Stimulated activated naive CD4-positive, alpha-beta T cell (primary cell): ENCODE data around the gene ODR4.
"Not testable (repeated sequence)": the region's sequence is repeated elsewhere in the genome, so short reads cannot be mapped to it uniquely, and the experiment has no call there.

Experiments used
- DNase-seq, 6 experiments: peaks; one replicate each; lab custom pipeline; 2025; lab: John Stamatoyannopoulos, UW

Gene ODR4

GRCh38 chr1:186375152-186375928 is at the start of gene ODR4, which contains the start of gene TPR:
TSS of gene ODR4 (plus strand) at chr1:186375838. CDS start at chr1:186379786, 3,948 bp downstream.
TSS of gene TPR (minus strand) at chr1:186375253. CDS start at chr1:186375028, 225 bp downstream.
- DNase-seq: peak; percentile 96 to 100 (median 98)

GRCh38 chr1:186326009-186326408 is 49.6 kb upstream of the ODR4 start:
- DNase-seq: no peak

GRCh38 chr1:186327331-186327730 is 48.3 kb upstream of the ODR4 start:
- DNase-seq: no peak

- DNase-seq: no peak
Measured at GRCh38 chr1:186330758-186331157, 44.9 kb upstream of the ODR4 start.

- DNase-seq: no peak
Measured at GRCh38 chr1:186337554-186337953, 38.1 kb upstream of the ODR4 start.

- DNase-seq: no peak
Measured at GRCh38 chr1:186340772-186341171, 34.9 kb upstream of the ODR4 start.

GRCh38 chr1:186347837-186348691 is 27.6 kb upstream of the ODR4 start:
- not testable (repeated sequence) for DNase-seq

GRCh38 chr1:186374303-186375151 is 1.1 kb upstream of the ODR4 start:
- DNase-seq: peak in 2 of 6 experiments; percentile 5 to 41

- no peak for DNase-seq
Measured at GRCh38 chr1:186375929-186376319, 286 bp downstream of the ODR4 start.

GRCh38 chr1:186386725-186387383 is 11.2 kb downstream of the ODR4 start:
- no peak for DNase-seq

GRCh38 chr1:186390925-186391324 is 15.3 kb downstream of the ODR4 start:
- no peak for DNase-seq

- no peak for DNase-seq
Measured at GRCh38 chr1:186391841-186392240, 16.2 kb downstream of the ODR4 start.

- DNase-seq: not testable (repeated sequence)
Measured at GRCh38 chr1:186392711-186393110, 17.1 kb downstream of the ODR4 start.

GRCh38 chr1:186401446-186401845 is 25.8 kb downstream of the ODR4 start:
- DNase-seq: not testable (repeated sequence)

GRCh38 chr1:186403632-186404031 is 28.0 kb downstream of the ODR4 start:
- no peak for DNase-seq

GRCh38 chr1:186404454-186405051 is 28.9 kb downstream of the ODR4 start:
- peak in 3 of 6 experiments; percentile 39 to 56 (median 40) for DNase-seq

- no peak for DNase-seq
Measured at GRCh38 chr1:186409091-186409490, 33.5 kb downstream of the ODR4 start.

- no peak for DNase-seq
Measured at GRCh38 chr1:186413319-186413718, 37.7 kb downstream of the ODR4 start.

- DNase-seq: no peak
Measured at GRCh38 chr1:186418503-186418902, 42.9 kb downstream of the ODR4 start.

GRCh38 chr1:186420311-186420710 is 44.7 kb downstream of the ODR4 start:
- DNase-seq: no peak

GRCh38 chr1:186420923-186421322 is 45.3 kb downstream of the ODR4 start:
- no peak for DNase-seq
